PC-9 (cell line): Measurements from ENCODE around the gene MYO5B. TPM values are rescaled to one million over a fixed set of nuclear protein-coding genes. Genes with fewer than 3 reads are reported as not detected.

ENCODE experiments used
- BruUV-seq: library from RNA; stranded (reverse); fragments of 400-500 nt; replicated peaks from 2 replicates; lab custom pipeline; 2021; lab: Mats Ljungman, UMichigan
- CTCF ChIA-PET: fragments of 300-600 bp; sonication (Branson Sonifier 250); formaldehyde crosslinking; loops from one replicate; lab custom pipeline; 2022; ENCODE audit warnings: antibody characterized with exemption; lab: Charles Lee
- POLR2A ChIA-PET: fragments of 300-600 bp; sonication (Branson Sonifier 250); formaldehyde crosslinking; loops from one replicate; lab custom pipeline; 2022; ENCODE audit warnings: antibody characterized with exemption; ENCODE audit not compliant: unreplicated experiment; lab: Charles Lee
- DNase-seq, 2 experiments: peaks; one replicate each; pipeline versions ENCODE4 v3.0.0 to v3.0.0-alpha.2; 2015 to 2022; ENCODE audit warnings: mixed read lengths in 1 of 2
- H2AFZ ChIP-seq: fragments of 200-600 bp; sonication (generic); 2 replicates; pipeline ENCODE4 v1.8.1; 2017; ENCODE audit warnings: antibody characterized with exemption
- H3F3A ChIP-seq: fragments of 200-600 bp; sonication (generic); 2 replicates; pipeline ENCODE4 v1.8.1; 2017; ENCODE audit warnings: antibody characterized with exemption, mild to moderate bottlenecking, low read depth; ENCODE audit not compliant: insufficient read depth
- H3K27ac ChIP-seq: fragments of 200-600 bp; sonication (generic); 2 replicates; pipeline ENCODE4 v1.6.1; 2016; ENCODE audit warnings: mixed run types
- H3K27me3 ChIP-seq: fragments of 200-600 bp; sonication (generic); 2 replicates; pipeline ENCODE4 v1.6.1; 2016; ENCODE audit warnings: low read depth, mixed run types; ENCODE audit not compliant: insufficient read depth
- H3K36me3 ChIP-seq: fragments of 200-600 bp; sonication (generic); 2 replicates; pipeline ENCODE4 v1.6.1; 2016; ENCODE audit warnings: low read depth, mixed run types
- H3K4me1 ChIP-seq: fragments of 200-600 bp; sonication (generic); replicated peaks from 2 replicates; pipeline ENCODE4 v1.6.1; 2016; ENCODE audit warnings: mixed run types; ENCODE audit not compliant: insufficient read depth
- H3K4me2 ChIP-seq: fragments of 200-600 bp; sonication (generic); 2 replicates; pipeline ENCODE4 v1.6.1; 2017; ENCODE audit warnings: mixed run types
- H3K4me3 ChIP-seq: fragments of 200-600 bp; sonication (generic); 2 replicates; pipeline ENCODE4 v1.6.1; 2016; ENCODE audit warnings: mixed run types
- H3K79me2 ChIP-seq: fragments of 200-600 bp; sonication (generic); 2 replicates; pipeline ENCODE4 v1.6.1; 2017; ENCODE audit warnings: low read depth, mixed run types
- H3K9me2 ChIP-seq: fragments of 200-600 bp; sonication (generic); 2 replicates; pipeline ENCODE4 v1.8.1; 2017; ENCODE audit warnings: mild to moderate bottlenecking; ENCODE audit not compliant: insufficient read depth
- H3K9me3 ChIP-seq: fragments of 200-600 bp; sonication (generic); 2 replicates; pipeline ENCODE4 v1.8.1; 2016; ENCODE audit warnings: low read depth; ENCODE audit not compliant: insufficient read depth
- H4K20me1 ChIP-seq: fragments of 200-600 bp; sonication (generic); 2 replicates; pipeline ENCODE4 v1.8.1; 2017; ENCODE audit not compliant: insufficient read depth
- EZH2 ChIP-seq: fragments of 200-600 bp; sonication (generic); IDR thresholded peaks from 2 replicates; pipeline ENCODE4 v1.8.0; 2017; ENCODE audit warnings: antibody characterized with exemption, low read depth
- intact Hi-C: fragments of 100-400 bp; cut with micrococcal nuclease; formaldehyde crosslinking; loops from one replicate; pipeline ENCODE4 v1.10.0; 2022; ENCODE audit not compliant: unreplicated experiment
- total RNA-seq: library from RNA; stranded (reverse); gene quantifications from 2 replicates; pipeline ENCODE4 v1.2.3, GENCODE V29; 2021
- TF ChIP-seq, protein P1 (sequence below): fragments of 200-600 bp; sonication (generic); conservative IDR thresholded peaks from 2 replicates; pipeline ENCODE4 v1.6.1; 2017; ENCODE audit warnings: mixed run types, antibody characterized with exemption, mild to moderate bottlenecking, moderate library complexity

MYO5B gene
- total RNA-seq, 1 experiment from 2014 or later = 25.4 TPM

DNA sequence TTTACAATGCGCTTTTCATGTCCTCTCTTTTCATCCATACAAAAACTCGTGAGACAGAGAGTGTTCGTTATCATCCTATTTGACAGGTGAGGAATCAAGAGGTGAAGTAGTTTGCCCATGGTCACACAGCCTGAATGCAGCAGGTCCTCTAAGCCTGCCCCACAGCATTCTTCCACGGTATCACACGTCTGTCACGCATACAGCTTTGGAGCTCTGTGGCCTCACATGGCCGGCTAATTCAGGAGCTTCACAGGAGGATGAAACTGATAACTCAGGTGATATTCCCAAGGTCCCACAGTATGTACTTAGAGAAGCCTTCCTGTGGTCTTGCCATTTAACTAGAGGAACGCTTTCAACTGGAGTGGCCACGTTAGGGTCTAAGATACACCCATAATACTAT, 59.0 kb downstream of the MYO5B start:
- no peak overlapping the region for H3K4me2 ChIP-seq
- peaks cover 61% of the 10 kb centered on the region for H3K4me1 ChIP-seq
- intact Hi-C loops = no loop called here
- TF ChIP-seq, protein P1, sequence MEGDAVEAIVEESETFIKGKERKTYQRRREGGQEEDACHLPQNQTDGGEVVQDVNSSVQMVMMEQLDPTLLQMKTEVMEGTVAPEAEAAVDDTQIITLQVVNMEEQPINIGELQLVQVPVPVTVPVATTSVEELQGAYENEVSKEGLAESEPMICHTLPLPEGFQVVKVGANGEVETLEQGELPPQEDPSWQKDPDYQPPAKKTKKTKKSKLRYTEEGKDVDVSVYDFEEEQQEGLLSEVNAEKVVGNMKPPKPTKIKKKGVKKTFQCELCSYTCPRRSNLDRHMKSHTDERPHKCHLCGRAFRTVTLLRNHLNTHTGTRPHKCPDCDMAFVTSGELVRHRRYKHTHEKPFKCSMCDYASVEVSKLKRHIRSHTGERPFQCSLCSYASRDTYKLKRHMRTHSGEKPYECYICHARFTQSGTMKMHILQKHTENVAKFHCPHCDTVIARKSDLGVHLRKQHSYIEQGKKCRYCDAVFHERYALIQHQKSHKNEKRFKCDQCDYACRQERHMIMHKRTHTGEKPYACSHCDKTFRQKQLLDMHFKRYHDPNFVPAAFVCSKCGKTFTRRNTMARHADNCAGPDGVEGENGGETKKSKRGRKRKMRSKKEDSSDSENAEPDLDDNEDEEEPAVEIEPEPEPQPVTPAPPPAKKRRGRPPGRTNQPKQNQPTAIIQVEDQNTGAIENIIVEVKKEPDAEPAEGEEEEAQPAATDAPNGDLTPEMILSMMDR = no peak
- TF ChIP-seq EZH2 = no peak
- BruUV-seq = no TSS peak
- no peaks in the 10 kb centered on the region for H3K9me3 ChIP-seq
- ChIA-PET CTCF (no interaction called here), POLR2A (no interaction called here)
- no peaks in the 10 kb centered on the region for H3K27me3 ChIP-seq
- no peak for DNase-seq
- H3K9me2 ChIP-seq = no peaks in the 10 kb centered on the region
- H2AFZ ChIP-seq = no peak overlapping the region
- H3K79me2 ChIP-seq = peaks cover 32% of the 10 kb centered on the region; the same call in 1 of the 2 replicates
- peaks cover 27% of the 10 kb centered on the region for H3F3A ChIP-seq
- H4K20me1 ChIP-seq = no peaks in the 10 kb centered on the region
- no peaks in the 10 kb centered on the region for H3K36me3 ChIP-seq
- no peak overlapping the region for H3K27ac ChIP-seq
- H3K4me3 ChIP-seq = no peak overlapping the region

DNA sequence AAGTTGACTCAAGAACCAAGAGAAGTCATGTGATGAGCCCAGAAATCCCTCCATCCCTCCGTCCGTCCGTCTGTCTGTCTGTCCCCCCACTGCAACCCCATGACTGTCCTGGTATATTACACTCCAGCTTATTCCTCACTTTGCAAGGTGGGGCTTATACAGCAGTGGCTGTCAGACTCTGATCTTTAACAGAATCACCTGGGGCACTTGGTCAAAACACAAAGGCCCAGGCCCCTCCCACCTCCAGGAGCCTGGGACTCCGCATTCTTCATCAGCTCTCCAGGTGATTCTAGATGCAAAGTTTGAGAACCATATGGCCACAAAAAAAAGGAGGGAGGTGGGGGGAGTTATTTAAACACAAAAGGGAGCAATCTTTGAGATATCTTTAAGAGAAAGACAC, 61.4 kb downstream of the MYO5B start:
- Histone ChIP-seq H3F3A (peaks cover 22% of the 10 kb centered on the region), H3K4me1 (peaks cover 52% of the 10 kb centered on the region), H2AFZ (no peak overlapping the region), H3K9me3 (no peaks in the 10 kb centered on the region), H3K79me2 (peaks cover 36% of the 10 kb centered on the region), H3K4me2 (no peak overlapping the region), H4K20me1 (no peaks in the 10 kb centered on the region), H3K36me3 (no peaks in the 10 kb centered on the region), H3K4me3 (no peak overlapping the region), H3K27ac (no peak overlapping the region), H3K27me3 (no peaks in the 10 kb centered on the region), H3K9me2 (no peaks in the 10 kb centered on the region)
- ChIA-PET CTCF (no interaction called here), POLR2A (no interaction called here)
- DNase-seq = no peak
- TF ChIP-seq EZH2 = no peak
- TF ChIP-seq, protein P1 = no peak
- no TSS peak for BruUV-seq
- intact Hi-C loops = no loop called here

DNA sequence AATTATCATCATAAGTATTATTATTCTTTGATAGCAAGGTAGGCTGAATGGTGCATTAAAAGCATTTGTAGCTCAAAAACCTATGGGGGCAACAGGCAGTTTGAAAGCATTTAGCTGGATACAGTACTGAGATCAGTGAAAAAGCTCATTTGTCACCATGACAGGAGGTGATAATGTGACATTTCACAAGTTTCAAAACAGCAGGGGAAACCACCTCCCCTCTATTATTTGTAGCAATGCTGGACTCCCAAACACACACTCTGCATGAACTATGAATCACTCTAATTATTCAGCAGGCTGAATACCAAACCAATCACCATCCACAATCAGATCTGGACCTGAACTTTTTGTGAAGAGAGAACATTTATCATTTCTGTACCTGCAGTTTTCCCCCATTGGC, 63.4 kb downstream of the MYO5B start:
- POLR2A ChIA-PET = interaction anchor here (0.6 to 0.7 kb wide), 3 partner anchors 23 to 113 kb away, joined by 4 to 5 read pairs (median 4); no protein-coding TSS in a partner anchor
- H3K9me3 ChIP-seq = no peaks in the 10 kb centered on the region
- no peaks in the 10 kb centered on the region for H3K27me3 ChIP-seq
- H4K20me1 ChIP-seq = no peaks in the 10 kb centered on the region
- peak overlapping the region; percentile 41 for H3K4me2 ChIP-seq
- CTCF ChIA-PET = no interaction called here
- peaks cover 60% of the 10 kb centered on the region for H3K4me1 ChIP-seq
- H3K79me2 ChIP-seq = peaks cover 21% of the 10 kb centered on the region
- no peak for TF ChIP-seq EZH2
- TF ChIP-seq, protein P1 = no peak
- H3K27ac ChIP-seq = peak overlapping the region; percentile 64
- peaks cover 22% of the 10 kb centered on the region for H3F3A ChIP-seq
- H3K36me3 ChIP-seq = no peaks in the 10 kb centered on the region
- BruUV-seq = no TSS peak
- H2AFZ ChIP-seq = no peak overlapping the region
- intact Hi-C loops = no loop called here
- DNase-seq = peak in 1 of 2 experiments; percentile 83
- H3K4me3 ChIP-seq = no peak overlapping the region
- no peaks in the 10 kb centered on the region for H3K9me2 ChIP-seq
